Measurements from ENCODE around the gene ADAT1.
"Not testable (repeated sequence)": the region's sequence is repeated elsewhere in the genome, so short reads cannot be mapped to it uniquely, and the experiment has no call there.

ADAT1 gene

GRCh38 chr16:75599452-75600277 lies 23.4 kb downstream of the ADAT1 start:
- TF ChIP-seq CTCF (IDR thresholded peaks at IDR 0.05), result no peak
- DNase-seq, result no peak
- H3K27ac Mint-ChIP-seq, result no peak overlapping the region
- H3K9me3 Mint-ChIP-seq, result peaks cover 20% of the 10 kb centered on the region
- no peaks in the 10 kb centered on the region for H3K27me3 Mint-ChIP-seq (ENCODE audit: low read depth, poor library complexity)
- H3K4me3 Mint-ChIP-seq, result no peak overlapping the region
- peaks cover 82% of the 10 kb centered on the region for H3K36me3 Mint-ChIP-seq (ENCODE audit: low read depth)
- H3K4me1 Mint-ChIP-seq, result peaks cover 5% of the 10 kb centered on the region

- DNase-seq, result no peak
- Mint-ChIP-seq H3K4me1 (peaks cover 37% of the 10 kb centered on the region), H3K4me3 (no peak overlapping the region), H3K27me3 (ENCODE audit: low read depth, poor library complexity) (no peaks in the 10 kb centered on the region), H3K36me3 (ENCODE audit: low read depth) (peaks cover 44% of the 10 kb centered on the region), H3K27ac (no peak overlapping the region), H3K9me3 (peaks cover 11% of the 10 kb centered on the region)
- TF ChIP-seq CTCF (IDR thresholded peaks at IDR 0.05), result no peak
Observed at GRCh38 chr16:75593825-75594820, 29.0 kb downstream of the ADAT1 start.

GRCh38 chr16:75593308-75593707 lies 29.8 kb downstream of the ADAT1 start:
- H3K4me3 Mint-ChIP-seq, result no peak overlapping the region
- TF ChIP-seq CTCF (IDR thresholded peaks at IDR 0.05), result no peak
- peaks cover 43% of the 10 kb centered on the region for H3K4me1 Mint-ChIP-seq
- peaks cover 49% of the 10 kb centered on the region for H3K36me3 Mint-ChIP-seq (ENCODE audit: low read depth)
- H3K9me3 Mint-ChIP-seq, result peaks cover 11% of the 10 kb centered on the region
- H3K27ac Mint-ChIP-seq, result peak overlapping the region; percentile 59
- no peaks in the 10 kb centered on the region for H3K27me3 Mint-ChIP-seq (ENCODE audit: low read depth, poor library complexity)
- DNase-seq, result no peak

GRCh38 chr16:75591927-75592326 lies 31.2 kb downstream of the ADAT1 start:
- not testable (repeated sequence) for H3K4me3 Mint-ChIP-seq; DNase-seq; H3K27me3 Mint-ChIP-seq (ENCODE audit: low read depth, poor library complexity); H3K9me3 Mint-ChIP-seq
- H3K27ac Mint-ChIP-seq, result peak overlapping the region; percentile 85
- peaks cover 43% of the 10 kb centered on the region for H3K4me1 Mint-ChIP-seq
- peaks cover 35% of the 10 kb centered on the region for H3K36me3 Mint-ChIP-seq (ENCODE audit: low read depth)

- peaks cover 43% of the 10 kb centered on the region for H3K4me1 Mint-ChIP-seq
- H3K27ac Mint-ChIP-seq, result peak overlapping the region; percentile 98
- H3K36me3 Mint-ChIP-seq (ENCODE audit: low read depth), result peaks cover 31% of the 10 kb centered on the region
Observed at GRCh38 chr16:75590920-75591843, 31.9 kb downstream of the ADAT1 start.

More at GRCh38 chr16:75590920-75591843, 31.9 kb downstream of the ADAT1 start:
- Mint-ChIP-seq H3K9me3 (no peaks in the 10 kb centered on the region), H3K4me3 (no peak overlapping the region), H3K27me3 (ENCODE audit: low read depth, poor library complexity) (no peaks in the 10 kb centered on the region)
- no peak for DNase-seq
- TF ChIP-seq CTCF (IDR thresholded peaks at IDR 0.05), result no peak
